K562 (cell line): Measurements from ENCODE around the gene RNF215. TPM values are rescaled to one million over a fixed set of nuclear protein-coding genes. Genes with fewer than 3 reads are reported as not detected.

ENCODE experiments used
- ATAC-seq: fragments of 200-7000 bp; cut with Tn5 transposase; 3 replicates; pipeline ENCODE4 v1.9.1; 2020; ENCODE audit warnings: moderate library complexity
- BruUV-seq: library from RNA; stranded (reverse); fragments of 400-500 nt; replicated peaks from 2 replicates; lab custom pipeline; 2021; lab: Mats Ljungman, UMichigan
- CTCF ChIA-PET: fragments of 300-600 bp; formaldehyde crosslinking; extraction: SDS; loops from one replicate; lab custom pipeline; 2021; ENCODE audit warnings: low intra/inter-chr PET ratio; lab: Yijun Ruan, JAX
- POLR2A ChIA-PET: fragments of 300-600, 350-650 bp; sonication (Branson Sonifier 250); formaldehyde crosslinking; extraction: SDS; loops from one replicate; lab custom pipeline; 2021; ENCODE audit warnings: antibody characterized with exemption, inconsistent platforms; lab: Yijun Ruan, JAX
- DNase-seq, 4 experiments: peaks; one replicate each; pipeline versions ENCODE4 v3.0.0 to v3.0.0-alpha.2; 2011 to 2018; ENCODE audit warnings: low spot score in 3 of 4, mixed read lengths in 3 of 4; ENCODE audit errors: extremely low read depth in 1 of 4
- FAIRE-seq: peaks from 2 replicates; lab custom pipeline; 2011; peaks lifted over from hg19 to GRCh38; lab: Jason Lieb, UNC
- H2AFZ ChIP-seq: 2 replicates; pipeline ENCODE4 v1.6.0; 2011; ENCODE audit warnings: low read depth, low read length, control low read depth, inconsistent platforms
- H3K27ac ChIP-seq: fragments of 200-600 bp; 3 replicates; pipeline ENCODE4 v1.8.0; 2011; ENCODE audit warnings: low read depth, mild to moderate bottlenecking, control low read depth, inconsistent platforms, low read length, moderate library complexity, mixed read lengths; ENCODE audit errors: extremely low read depth
- H3K27me3 ChIP-seq, 2 experiments: fragments of 300-600 bp in 1 of 2; 2 replicates in 1 of 2; 3 replicates in 1 of 2; pipeline versions ENCODE4 v1.6.0 to v1.8.0; 2011; ENCODE audit warnings: inconsistent platforms in 2 of 2, low read length in 2 of 2, mild to moderate bottlenecking in 1 of 2, mixed read lengths in 1 of 2, moderate library complexity in 1 of 2; ENCODE audit not compliant: control insufficient read depth in 2 of 2, insufficient read depth in 2 of 2
- H3K36me3 ChIP-seq: fragments of 300-600 bp; 3 replicates; pipeline ENCODE4 v1.8.0; 2011; ENCODE audit warnings: mild to moderate bottlenecking, low read length, inconsistent platforms; ENCODE audit not compliant: control insufficient read depth, insufficient read depth
- H3K4me1 ChIP-seq, 2 experiments: fragments of 200-600 bp in 1 of 2; replicated peaks in 1 of 2; 2 replicates in 1 of 2; 3 replicates in 1 of 2; pipeline versions ENCODE4 v1.5.1 to v1.8.0; 2011; ENCODE audit warnings: inconsistent platforms in 2 of 2, low read length in 2 of 2, mild to moderate bottlenecking in 1 of 2, mixed read lengths in 1 of 2, moderate library complexity in 1 of 2; ENCODE audit not compliant: control insufficient read depth in 2 of 2, insufficient read depth in 2 of 2
- H3K4me2 ChIP-seq: 2 replicates; pipeline ENCODE4 v1.6.1; 2011; ENCODE audit warnings: low read length, control low read depth, inconsistent platforms, mixed read lengths; ENCODE audit not compliant: insufficient read depth
- H3K4me3 ChIP-seq: fragments of 200-600 bp; sonication (generic), shearing (Covaris generic); 2 replicates; pipeline ENCODE4 v1.5.1; 2016; ENCODE audit warnings: control low read depth, inconsistent platforms
- H3K79me2 ChIP-seq: fragments of 200-600 bp; 3 replicates; pipeline ENCODE4 v1.8.0; 2011; ENCODE audit warnings: low read length, inconsistent platforms; ENCODE audit not compliant: control insufficient read depth, insufficient read depth
- H3K9ac ChIP-seq, 2 experiments: 2 replicates each; pipeline versions ENCODE4 v1.6.0 to v1.6.1; 2011; ENCODE audit warnings: low read depth in 2 of 2, low read length in 2 of 2, control low read depth in 1 of 2, inconsistent platforms in 1 of 2, mild to moderate bottlenecking in 1 of 2, mixed read lengths in 1 of 2; ENCODE audit not compliant: insufficient read depth in 1 of 2
- H3K9me1 ChIP-seq: one replicate; pipeline ENCODE4 v1.6.0; 2011; ENCODE audit warnings: inconsistent platforms, mild to moderate bottlenecking, low read length, moderate library complexity; ENCODE audit not compliant: control insufficient read depth, insufficient read depth
- H3K9me3 ChIP-seq: replicated peaks from 2 replicates; pipeline ENCODE4 v1.5.1; 2011; ENCODE audit warnings: low read depth, low read length, inconsistent platforms; ENCODE audit not compliant: control insufficient read depth, insufficient read depth
- H4K20me1 ChIP-seq: replicated peaks from 2 replicates; pipeline ENCODE4 v1.6.1; 2011; ENCODE audit warnings: low read length, inconsistent platforms, mixed read lengths; ENCODE audit not compliant: control insufficient read depth, insufficient read depth
- ATF7 ChIP-seq: fragments of 450-650 bp; IDR thresholded peaks from 2 replicates; pipeline ENCODE4 v1.7.1; 2014; ENCODE audit warnings: mild to moderate bottlenecking, moderate library complexity
- ERF ChIP-seq: fragments of 450-650 bp; formaldehyde crosslinking; IDR thresholded peaks from 2 replicates; pipeline ENCODE4 v1.4.0; 2020; ENCODE audit warnings: mild to moderate bottlenecking, mixed read lengths
- EWSR1 ChIP-seq: fragments of 450-650 bp; IDR thresholded peaks from 2 replicates; pipeline ENCODE4 v1.6.1; 2018; ENCODE audit warnings: borderline replicate concordance, mild to moderate bottlenecking, low read depth, moderate library complexity; ENCODE audit not compliant: partially characterized antibody
- GTF3C2 ChIP-seq: IDR thresholded peaks from 3 replicates; pipeline ENCODE4 v1.6.1; 2011; ENCODE audit warnings: borderline replicate concordance, mild to moderate bottlenecking, moderate library complexity; ENCODE audit not compliant: insufficient read length; ENCODE audit errors: extremely low read depth
- KAT8 ChIP-seq: fragments of 450-650 bp; IDR thresholded peaks from 2 replicates; pipeline ENCODE4 v1.6.1; 2016; ENCODE audit warnings: low read depth, mild to moderate bottlenecking
- PML ChIP-seq: IDR thresholded peaks from 2 replicates; pipeline ENCODE4 v1.6.1; 2012; ENCODE audit warnings: low read length, inconsistent platforms
- POLR2H ChIP-seq: IDR thresholded peaks from 2 replicates; pipeline ENCODE4 v1.6.1; 2016; ENCODE audit warnings: missing genetic modification characterization, low read depth, mild to moderate bottlenecking, control low read depth, missing compliant biosample characterization, moderate library complexity
- RBFOX2 ChIP-seq: fragments of 200-400 bp; formaldehyde crosslinking; IDR thresholded peaks from 2 replicates; pipeline ENCODE4 v1.6.1; 2017; ENCODE audit warnings: low read depth, mild to moderate bottlenecking, low read length, moderate library complexity
- SNIP1 ChIP-seq: fragments of 450-650 bp; IDR thresholded peaks from 2 replicates; pipeline ENCODE4 v1.7.1; 2017; ENCODE audit warnings: low read depth, mild to moderate bottlenecking
- WGBS: fragments of 100-300 bp; shearing (Covaris generic); methylation state at CpG from one replicate; pipeline ENCODE4 v1.1.6; 2016; ENCODE audit warnings: low coverage, mixed read lengths; ENCODE audit not compliant: insufficient coverage; ENCODE audit errors: missing lambda C conversion rate; 5-methylcytosine and 5-hydroxymethylcytosine counted together
- in situ Hi-C: fragments of 300-500 bp; cut with MboI; formaldehyde crosslinking; loops from 4 replicates; pipeline ENCODE4 v1.15.0; 2018; ENCODE audit warnings: inconsistent platforms, mixed read lengths
- intact Hi-C: fragments of 100-400 bp; cut with micrococcal nuclease; formaldehyde crosslinking; loops from 2 replicates; pipeline ENCODE4 v1.14.2; 2022
- polyA plus RNA-seq, 8 experiments: library from polyadenylated mRNA; depleted of rRNA in 4 of 8; stranded (reverse) in 5 of 8; unstranded in 3 of 8; fragments of >200 nt; fragmentation: Nextera tagmentation in 2 of 8; fragmentation: Illumina TruSeq in 1 of 8; extraction: Ambion mirVana in 2 of 8; extraction: Trizol in 1 of 8; gene quantifications; 2 replicates each; pipeline versions ENCODE4 v1.2.1 to v1.2.3, GENCODE V29; 2011 to 2014; ENCODE audit warnings: inconsistent platforms in 1 of 8, missing spikeins in 1 of 8
- total RNA-seq, 7 experiments: library from RNA; depleted of rRNA in 6 of 7; stranded (reverse); fragments of >200 nt in 6 of 7; fragmentation: Illumina TruSeq in 2 of 7; extraction: Trizol in 2 of 7; gene quantifications; 2 replicates each; pipeline versions ENCODE4 v1.2.1 to v1.2.3, GENCODE V29; 2011 to 2021; ENCODE audit warnings: low replicate concordance in 1 of 7
- TF ChIP-seq, protein P1 (sequence below), 2 experiments: IDR thresholded peaks; 2 replicates each; pipeline ENCODE4 v1.6.1; 2011; ENCODE audit warnings: borderline replicate concordance in 1 of 2, control low read depth in 1 of 2, low read depth in 1 of 2, low read length in 1 of 2, mild to moderate bottlenecking in 1 of 2, mixed read lengths in 1 of 2, moderate library complexity in 1 of 2; ENCODE audit not compliant: insufficient read depth in 1 of 2, insufficient read length in 1 of 2, poor library complexity in 1 of 2, severe bottlenecking in 1 of 2; ENCODE audit errors: extremely low read depth in 1 of 2
- TF ChIP-seq, protein P2 (sequence below): fragments of 450-650 bp; IDR thresholded peaks from 2 replicates; pipeline ENCODE4 v1.6.1; 2018; ENCODE audit warnings: mild to moderate bottlenecking, low read depth; ENCODE audit not compliant: partially characterized antibody

Gene RNF215
- total and polyA plus RNA-seq, 9 of the 15 experiments (the other 6 are each of a cell fraction or from before 2014, with no cell fraction given) = 0.08 to 9.8 (median 2.7) TPM

GRCh38 chr22:30423959-30424533 lies 36.8 kb upstream of the RNF215 start (continued):
- TF ChIP-seq GTF3C2 (no peak), ATF7 (peak; percentile 71; the same call in 1 of the 2 replicates)

GRCh38 chr22:30423301-30423958 lies 36.2 kb upstream of the RNF215 start:
- Histone ChIP-seq H3K27me3 (no peaks in the 10 kb centered on the region), H2AFZ (peak overlapping the region; percentile 38; the same call in 1 of the 2 replicates), H3K4me2 (peak overlapping the region; percentile 94), H3K9me1 (no peaks in the 10 kb centered on the region), H3K79me2 (peaks cover 67% of the 10 kb centered on the region), H3K4me3 (peak overlapping the region; percentile 59), H3K27ac (peak overlapping the region; percentile 94), H3K36me3 (peaks cover 31% of the 10 kb centered on the region), H3K4me1 (peaks cover 46 to 47% of the 10 kb centered on the region in 2 experiments), H4K20me1 (no peaks in the 10 kb centered on the region), H3K9me3 (no peaks in the 10 kb centered on the region; the same call in 1 of the 2 replicates), H3K9ac (peak overlapping the region; percentile 94)
- ATAC-seq = peak; percentile 62
- intact Hi-C loops = no loop called here
- no peak for FAIRE-seq
- WGBS = under 1% methylated on average over 40 of the region's 45 CpGs
- POLR2A ChIA-PET = interaction anchor here (0.6 to 3.2 kb wide), 8 partner anchors 10 to 184 kb away, joined by 3 to 17 read pairs (median 4); no protein-coding TSS in a partner anchor
- DNase-seq = peak in 2 of 4 experiments; percentile 56 to 57
- BruUV-seq = TSS peak; percentile 44
- CTCF ChIA-PET = no interaction called here
- in situ Hi-C loops = no loop called here
- TF ChIP-seq SNIP1 = no peak
- TF ChIP-seq RBFOX2 = peak; percentile 81
- TF ChIP-seq, protein P1, sequence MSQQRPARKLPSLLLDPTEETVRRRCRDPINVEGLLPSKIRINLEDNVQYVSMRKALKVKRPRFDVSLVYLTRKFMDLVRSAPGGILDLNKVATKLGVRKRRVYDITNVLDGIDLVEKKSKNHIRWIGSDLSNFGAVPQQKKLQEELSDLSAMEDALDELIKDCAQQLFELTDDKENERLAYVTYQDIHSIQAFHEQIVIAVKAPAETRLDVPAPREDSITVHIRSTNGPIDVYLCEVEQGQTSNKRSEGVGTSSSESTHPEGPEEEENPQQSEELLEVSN (IDR thresholded peaks at IDR 0.05; ENCODE audit: borderline replicate concordance in 1 of 2, extremely low read depth in 1 of 2, insufficient read depth in 1 of 2, insufficient read length in 1 of 2, low read depth in 1 of 2, low read length in 1 of 2, poor library complexity in 1 of 2, severe bottlenecking in 1 of 2) = peak; percentile 53 to 72
- TF ChIP-seq, protein P2, sequence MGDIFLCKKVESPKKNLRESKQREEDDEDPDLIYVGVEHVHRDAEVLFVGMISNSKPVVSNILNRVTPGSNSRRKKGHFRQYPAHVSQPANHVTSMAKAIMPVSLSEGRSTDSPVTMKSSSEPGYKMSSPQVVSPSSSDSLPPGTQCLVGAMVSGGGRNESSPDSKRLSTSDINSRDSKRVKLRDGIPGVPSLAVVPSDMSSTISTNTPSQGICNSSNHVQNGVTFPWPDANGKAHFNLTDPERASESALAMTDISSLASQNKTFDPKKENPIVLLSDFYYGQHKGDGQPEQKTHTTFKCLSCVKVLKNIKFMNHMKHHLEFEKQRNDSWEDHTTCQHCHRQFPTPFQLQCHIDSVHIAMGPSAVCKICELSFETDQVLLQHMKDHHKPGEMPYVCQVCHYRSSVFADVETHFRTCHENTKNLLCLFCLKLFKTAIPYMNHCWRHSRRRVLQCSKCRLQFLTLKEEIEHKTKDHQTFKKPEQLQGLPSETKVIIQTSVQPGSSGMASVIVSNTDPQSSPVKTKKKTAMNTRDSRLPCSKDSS = no peak
- peak; percentile 56; the same call in 1 of the 2 replicates for TF ChIP-seq PML
- TF ChIP-seq POLR2H (tag) = peak; percentile 45; the same call in 1 of the 2 replicates
- peak; percentile 49; the same call in 1 of the 2 replicates for TF ChIP-seq ERF (CRISPR knock-in tag)
- no peak for TF ChIP-seq EWSR1
- no peak for TF ChIP-seq KAT8
